Nephron progenitor cell (in vitro differentiated cells): ENCODE data around the gene NUP62.

Experiments
- DNase-seq: peaks from one replicate; pipeline ENCODE4 v3.0.0; 2021
- H3K27ac Mint-ChIP-seq: 2 replicates; pipeline ENCODE4 v1.8.0; 2021; ENCODE audit warnings: mild to moderate bottlenecking, moderate library complexity, mixed read lengths
- H3K27me3 Mint-ChIP-seq: 2 replicates; pipeline ENCODE4 v1.8.0; 2021; ENCODE audit warnings: mild to moderate bottlenecking, low read depth, mixed read lengths; ENCODE audit not compliant: poor library complexity
- H3K36me3 Mint-ChIP-seq: 2 replicates; pipeline ENCODE4 v1.8.0; 2021; ENCODE audit warnings: low read depth, mixed read lengths
- H3K4me1 Mint-ChIP-seq: 2 replicates; pipeline ENCODE4 v1.8.0; 2021; ENCODE audit warnings: mixed read lengths
- H3K4me3 Mint-ChIP-seq: 2 replicates; pipeline ENCODE4 v1.8.0; 2021; ENCODE audit warnings: mild to moderate bottlenecking, moderate library complexity, mixed read lengths
- H3K9me3 Mint-ChIP-seq: 2 replicates; pipeline ENCODE4 v1.8.0; 2021; ENCODE audit warnings: mild to moderate bottlenecking, moderate library complexity, mixed read lengths
- TF ChIP-seq, protein P1 (sequence below): fragments of 200-600 bp; sonication (generic); IDR thresholded peaks from 2 replicates; pipeline ENCODE4 v1.5.0; 2021; ENCODE audit warnings: antibody characterized with exemption

Gene NUP62

DNA sequence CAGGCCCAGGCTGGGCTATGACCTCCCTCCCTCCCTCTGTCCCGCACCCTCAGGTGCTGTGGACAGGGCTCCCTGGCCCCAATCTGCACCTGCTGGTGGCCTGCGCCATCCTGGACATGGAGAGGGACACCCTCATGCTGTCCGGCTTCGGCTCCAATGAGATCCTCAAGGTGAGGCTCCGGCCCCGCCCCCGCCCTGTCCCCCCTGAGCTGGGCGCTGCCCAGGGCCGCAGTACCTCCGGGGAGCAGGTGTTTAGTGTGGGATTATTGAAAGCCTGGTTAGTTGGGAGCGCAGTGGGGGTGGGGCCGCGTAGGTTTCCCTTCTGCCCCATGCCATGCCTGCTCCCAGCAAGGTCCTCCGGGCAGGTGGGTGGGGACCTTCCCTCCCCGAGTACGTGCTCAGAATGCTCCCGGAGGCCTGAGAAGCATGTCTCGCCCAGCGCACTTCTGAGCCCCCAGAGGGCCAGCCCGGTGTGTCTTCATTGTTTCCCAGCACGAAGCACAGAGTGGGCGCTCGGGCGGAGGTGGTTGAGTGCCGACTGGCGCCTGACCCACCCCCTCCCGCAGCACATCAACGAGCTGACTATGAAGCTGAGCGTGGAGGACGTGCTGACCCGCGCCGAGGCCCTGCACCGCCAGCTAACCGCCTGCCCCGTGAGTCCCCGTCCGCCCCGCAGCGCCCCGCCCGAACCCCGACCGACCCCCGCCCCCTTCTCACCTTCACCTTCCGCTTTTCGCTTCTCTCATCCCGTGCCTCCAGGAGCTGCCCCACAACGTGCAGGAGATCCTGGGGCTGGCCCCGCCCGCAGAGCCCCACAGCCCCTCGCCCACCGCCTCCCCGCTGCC lies 41.4 kb downstream of the NUP62 start:
- Mint-ChIP-seq H3K27me3 (peaks cover 20% of the 10 kb centered on the region), H3K4me1 (peaks cover 20% of the 10 kb centered on the region)

DNA sequence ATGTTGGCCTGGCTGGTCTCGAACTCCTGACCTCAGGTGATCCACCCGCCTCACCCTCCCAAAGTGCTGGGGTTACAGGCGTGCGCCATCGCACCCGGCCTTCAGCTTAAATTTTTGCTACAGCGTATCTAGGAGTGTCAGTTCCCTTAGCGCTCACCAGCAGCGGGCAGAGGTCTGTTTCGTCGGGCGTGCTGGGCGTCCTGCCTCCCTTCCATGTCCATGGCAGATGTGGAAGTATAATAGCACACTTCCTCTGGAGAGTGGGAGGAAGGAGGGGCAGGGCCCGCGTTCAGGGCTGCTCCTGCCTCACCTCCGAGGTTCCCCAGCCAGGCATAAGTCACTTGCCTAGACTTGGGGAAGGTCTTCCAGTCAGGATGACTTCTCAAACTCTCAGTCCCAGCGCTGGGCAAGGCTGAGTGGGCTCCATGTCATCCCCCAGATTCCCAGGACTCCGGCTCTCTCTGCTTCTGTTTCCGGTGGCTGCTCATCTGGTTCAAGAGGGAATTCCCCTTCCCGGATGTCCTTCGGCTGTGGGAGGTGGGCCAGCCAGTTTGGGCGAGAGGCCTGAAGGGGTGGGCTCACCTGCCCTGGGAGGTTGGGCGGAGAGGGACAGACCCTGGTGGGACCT lies 42.2 kb downstream of the NUP62 start:
- Mint-ChIP-seq H3K9me3 (no peaks in the 10 kb centered on the region), H3K4me1 (peaks cover 13% of the 10 kb centered on the region), H3K4me3 (no peak overlapping the region), H3K36me3 (peaks cover 50% of the 10 kb centered on the region), H3K27ac (peak overlapping the region; percentile 45), H3K27me3 (peaks cover 18% of the 10 kb centered on the region)
- TF ChIP-seq, protein P1, sequence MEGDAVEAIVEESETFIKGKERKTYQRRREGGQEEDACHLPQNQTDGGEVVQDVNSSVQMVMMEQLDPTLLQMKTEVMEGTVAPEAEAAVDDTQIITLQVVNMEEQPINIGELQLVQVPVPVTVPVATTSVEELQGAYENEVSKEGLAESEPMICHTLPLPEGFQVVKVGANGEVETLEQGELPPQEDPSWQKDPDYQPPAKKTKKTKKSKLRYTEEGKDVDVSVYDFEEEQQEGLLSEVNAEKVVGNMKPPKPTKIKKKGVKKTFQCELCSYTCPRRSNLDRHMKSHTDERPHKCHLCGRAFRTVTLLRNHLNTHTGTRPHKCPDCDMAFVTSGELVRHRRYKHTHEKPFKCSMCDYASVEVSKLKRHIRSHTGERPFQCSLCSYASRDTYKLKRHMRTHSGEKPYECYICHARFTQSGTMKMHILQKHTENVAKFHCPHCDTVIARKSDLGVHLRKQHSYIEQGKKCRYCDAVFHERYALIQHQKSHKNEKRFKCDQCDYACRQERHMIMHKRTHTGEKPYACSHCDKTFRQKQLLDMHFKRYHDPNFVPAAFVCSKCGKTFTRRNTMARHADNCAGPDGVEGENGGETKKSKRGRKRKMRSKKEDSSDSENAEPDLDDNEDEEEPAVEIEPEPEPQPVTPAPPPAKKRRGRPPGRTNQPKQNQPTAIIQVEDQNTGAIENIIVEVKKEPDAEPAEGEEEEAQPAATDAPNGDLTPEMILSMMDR: no peak
- DNase-seq: no peak

More for the DNA sequence above, 41.4 kb downstream of the NUP62 start:
- Mint-ChIP-seq H3K9me3 (no peaks in the 10 kb centered on the region), H3K4me3 (no peak overlapping the region), H3K27ac (no peak overlapping the region), H3K36me3 (peaks cover 43% of the 10 kb centered on the region)
- TF ChIP-seq, protein P1: no peak
- DNase-seq: no peak

DNA sequence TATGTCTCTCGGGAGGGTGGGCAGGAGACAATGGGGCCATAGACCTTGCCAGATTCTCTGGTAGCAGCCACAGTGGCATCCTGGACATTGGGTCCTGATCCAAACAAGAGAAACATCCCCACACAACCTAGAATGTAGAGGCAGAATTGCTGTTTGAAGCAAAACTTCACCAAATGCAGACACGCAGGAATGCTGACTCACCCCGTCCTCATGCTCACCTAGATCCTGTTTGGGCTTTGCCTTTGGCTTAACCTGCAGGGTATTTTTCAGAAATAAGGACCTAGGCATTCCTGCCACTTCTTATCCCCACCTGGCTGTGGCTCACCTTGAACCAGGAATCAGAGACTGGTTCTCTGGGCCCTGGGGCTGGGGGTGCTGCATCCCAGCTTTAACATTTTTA lies 44.5 kb downstream of the NUP62 start:
- Mint-ChIP-seq H3K36me3 (peaks cover 72% of the 10 kb centered on the region), H3K4me1 (no peaks in the 10 kb centered on the region), H3K27ac (no peak overlapping the region), H3K27me3 (peaks cover 6% of the 10 kb centered on the region), H3K4me3 (no peak overlapping the region), H3K9me3 (no peaks in the 10 kb centered on the region)
- DNase-seq: no peak
- TF ChIP-seq, protein P1: no peak

DNA sequence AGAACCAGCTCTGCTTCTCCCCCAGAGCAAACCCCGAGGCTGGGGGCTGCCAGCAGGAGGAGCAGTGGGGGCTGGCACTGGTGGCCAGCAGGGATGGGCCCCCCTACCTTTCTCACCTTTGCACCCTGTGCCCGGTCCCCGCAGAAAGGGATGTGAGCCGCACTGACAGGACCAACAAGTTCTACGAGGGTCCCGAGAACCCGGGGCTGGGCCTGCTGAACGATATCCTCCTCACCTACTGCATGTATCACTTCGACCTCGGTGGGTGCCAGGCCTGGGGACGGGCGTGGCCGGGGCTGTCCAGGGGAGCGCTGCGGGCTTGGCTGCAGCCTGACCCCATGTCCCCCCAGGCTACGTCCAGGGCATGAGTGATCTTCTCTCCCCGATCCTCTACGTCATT lies 45.2 kb downstream of the NUP62 start:
- no peak overlapping the region for H3K27ac Mint-ChIP-seq
- H3K36me3 Mint-ChIP-seq: peaks cover 71% of the 10 kb centered on the region
- H3K27me3 Mint-ChIP-seq: no peaks in the 10 kb centered on the region
- no peaks in the 10 kb centered on the region for H3K9me3 Mint-ChIP-seq
- TF ChIP-seq, protein P1: no peak
- H3K4me3 Mint-ChIP-seq: no peak overlapping the region
- no peak for DNase-seq
- peaks cover 2% of the 10 kb centered on the region for H3K4me1 Mint-ChIP-seq

DNA sequence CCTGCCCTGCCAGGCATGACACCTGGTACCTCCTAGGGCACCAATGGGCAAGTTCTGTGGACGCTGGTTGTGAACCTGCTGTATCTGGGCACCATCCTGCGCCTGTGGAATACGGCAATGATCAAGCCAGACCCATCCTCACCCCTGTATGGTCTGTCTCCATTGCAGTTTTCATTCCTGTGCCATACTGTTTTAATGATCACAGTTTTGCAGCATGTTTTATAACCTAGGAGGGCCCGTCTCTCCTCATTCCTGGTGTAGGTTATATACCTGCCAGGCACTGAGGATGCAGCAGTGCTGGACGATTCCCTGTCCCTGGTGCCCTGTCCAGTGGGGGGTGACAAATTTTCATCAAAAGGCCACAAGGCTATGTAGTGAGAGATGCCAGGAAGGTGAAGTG lies 46.2 kb downstream of the NUP62 start:
- Mint-ChIP-seq H3K9me3 (no peaks in the 10 kb centered on the region), H3K36me3 (peaks cover 68% of the 10 kb centered on the region), H3K27me3 (no peaks in the 10 kb centered on the region), H3K4me3 (no peak overlapping the region), H3K27ac (no peak overlapping the region), H3K4me1 (peaks cover 12% of the 10 kb centered on the region)
- DNase-seq: no peak
- TF ChIP-seq, protein P1: no peak
